SU-DHL-6 (cell line): Measurements from ENCODE around the gene CAPZA1.
"Not testable (repeated sequence)": the region's sequence is repeated elsewhere in the genome, so short reads cannot be mapped to it uniquely, and the experiment has no call there.

Experiments
- H2AFZ ChIP-seq: fragments of 200-600 bp; sonication (generic); 2 replicates; pipeline ENCODE4 v1.6.1; 2014; ENCODE audit warnings: low read depth, mild to moderate bottlenecking, moderate library complexity, mixed read lengths, antibody characterized with exemption, low read length; ENCODE audit not compliant: severe bottlenecking
- H3F3A ChIP-seq: fragments of 200-600 bp; shearing (Covaris generic); 2 replicates; pipeline ENCODE4 v1.6.0; 2016; ENCODE audit warnings: antibody characterized with exemption, mild to moderate bottlenecking; ENCODE audit not compliant: insufficient read depth
- H3K27ac ChIP-seq: fragments of 200-600 bp; sonication (generic); 2 replicates; pipeline ENCODE4 v1.5.1; 2016; ENCODE audit warnings: low read depth, mild to moderate bottlenecking, low read length, moderate library complexity, mixed read lengths
- H3K27me3 ChIP-seq: fragments of 200-600 bp; sonication (generic), shearing (Covaris generic); 2 replicates; pipeline ENCODE4 v1.6.0; 2014; ENCODE audit warnings: mild to moderate bottlenecking, low read length
- H3K36me3 ChIP-seq: fragments of 200-600 bp; sonication (generic); 2 replicates; pipeline ENCODE4 v1.6.1; 2014; ENCODE audit warnings: mild to moderate bottlenecking, low read length, mixed read lengths
- H3K4me2 ChIP-seq: fragments of 300-600, 200-600 bp; shearing (Covaris generic), sonication (generic); 2 replicates; pipeline ENCODE4 v1.6.0; 2014; ENCODE audit warnings: low read length, low read depth, mild to moderate bottlenecking; ENCODE audit not compliant: poor library complexity, severe bottlenecking
- H3K4me3 ChIP-seq: fragments of 200-600 bp; sonication (generic); 2 replicates; pipeline ENCODE4 v1.5.1; 2014; ENCODE audit warnings: antibody characterized with exemption, low read length, mild to moderate bottlenecking, mixed read lengths; ENCODE audit not compliant: insufficient read depth, poor library complexity, severe bottlenecking
- H3K79me2 ChIP-seq: fragments of 200-600 bp; sonication (generic); 2 replicates; pipeline ENCODE4 v1.6.1; 2014; ENCODE audit warnings: mild to moderate bottlenecking, low read length, moderate library complexity; ENCODE audit not compliant: insufficient read depth
- H3K9ac ChIP-seq: fragments of 200-600 bp; sonication (generic); 2 replicates; pipeline ENCODE4 v1.7.0; 2014; ENCODE audit warnings: mild to moderate bottlenecking, low read length
- H3K9me2 ChIP-seq: fragments of 200-600 bp; sonication (generic); replicated peaks from 2 replicates; pipeline ENCODE4 v1.6.1; 2014; ENCODE audit warnings: low read length; ENCODE audit not compliant: insufficient read depth
- H3K9me3 ChIP-seq: fragments of 200-600 bp; sonication (generic); 2 replicates; pipeline ENCODE4 v1.6.1; 2014; ENCODE audit warnings: low read length, mixed read lengths; ENCODE audit not compliant: insufficient read depth
- H4K20me1 ChIP-seq: fragments of 200-600 bp; sonication (generic); 2 replicates; pipeline ENCODE4 v1.6.1; 2014; ENCODE audit warnings: low read depth, mild to moderate bottlenecking, antibody characterized with exemption, low read length, moderate library complexity, mixed read lengths
- EZH2phosphoT487 ChIP-seq: fragments of 200-600 bp; sonication (generic), shearing (Covaris generic); conservative IDR thresholded peaks from 2 replicates; pipeline ENCODE4 v1.6.1; 2018; ENCODE audit warnings: mild to moderate bottlenecking, antibody characterized with exemption, low read length, moderate library complexity, mixed read lengths
- TF ChIP-seq, protein P1 (sequence below): fragments of 200-600 bp; sonication (generic); IDR thresholded peaks from one replicate; pipeline ENCODE4 v1.5.1; 2017; ENCODE audit warnings: antibody characterized with exemption, mild to moderate bottlenecking, low read length, moderate library complexity; ENCODE audit not compliant: insufficient read depth, poor library complexity, severe bottlenecking

CAPZA1 gene

DNA sequence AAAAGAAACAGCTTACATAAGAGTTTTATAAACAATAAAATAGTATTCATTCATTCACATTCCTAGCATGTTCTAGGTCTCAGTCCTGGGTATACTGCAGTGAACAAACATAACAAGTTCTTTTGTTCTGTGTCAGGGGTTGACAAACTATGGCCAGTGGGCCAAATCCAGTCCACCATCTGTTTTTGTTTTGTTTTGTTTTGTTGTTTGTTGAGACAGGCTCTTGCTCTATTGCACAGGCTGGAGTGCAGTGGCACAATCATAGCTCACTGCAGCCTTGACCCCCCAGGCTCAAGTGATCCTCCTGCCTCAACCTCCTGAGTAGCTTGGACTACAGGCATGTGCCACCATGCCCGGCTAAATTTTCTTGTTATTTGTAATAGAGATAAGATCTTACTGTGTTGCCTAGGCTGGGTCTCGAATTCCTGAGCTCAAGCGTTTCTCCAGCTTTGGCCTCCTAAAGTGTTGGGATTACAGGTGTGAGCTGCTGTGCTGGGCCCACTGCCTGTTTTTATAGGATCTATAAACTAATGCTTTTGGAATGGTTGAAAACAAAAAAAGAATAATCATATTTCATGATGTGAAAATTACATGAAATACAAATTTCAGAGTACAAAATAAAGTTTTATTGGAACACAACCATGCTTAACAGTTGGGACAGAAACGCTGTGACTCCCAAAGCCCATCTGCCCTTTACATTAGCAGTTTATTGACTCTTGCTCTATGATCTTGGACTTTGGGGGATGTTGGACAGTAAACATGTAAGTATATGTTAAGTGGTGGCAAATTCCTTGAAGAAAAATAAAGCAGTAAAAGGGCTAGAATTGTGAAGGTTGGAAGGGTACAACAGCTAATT is 17.9 kb downstream of the CAPZA1 start:
- TF ChIP-seq, protein P1, sequence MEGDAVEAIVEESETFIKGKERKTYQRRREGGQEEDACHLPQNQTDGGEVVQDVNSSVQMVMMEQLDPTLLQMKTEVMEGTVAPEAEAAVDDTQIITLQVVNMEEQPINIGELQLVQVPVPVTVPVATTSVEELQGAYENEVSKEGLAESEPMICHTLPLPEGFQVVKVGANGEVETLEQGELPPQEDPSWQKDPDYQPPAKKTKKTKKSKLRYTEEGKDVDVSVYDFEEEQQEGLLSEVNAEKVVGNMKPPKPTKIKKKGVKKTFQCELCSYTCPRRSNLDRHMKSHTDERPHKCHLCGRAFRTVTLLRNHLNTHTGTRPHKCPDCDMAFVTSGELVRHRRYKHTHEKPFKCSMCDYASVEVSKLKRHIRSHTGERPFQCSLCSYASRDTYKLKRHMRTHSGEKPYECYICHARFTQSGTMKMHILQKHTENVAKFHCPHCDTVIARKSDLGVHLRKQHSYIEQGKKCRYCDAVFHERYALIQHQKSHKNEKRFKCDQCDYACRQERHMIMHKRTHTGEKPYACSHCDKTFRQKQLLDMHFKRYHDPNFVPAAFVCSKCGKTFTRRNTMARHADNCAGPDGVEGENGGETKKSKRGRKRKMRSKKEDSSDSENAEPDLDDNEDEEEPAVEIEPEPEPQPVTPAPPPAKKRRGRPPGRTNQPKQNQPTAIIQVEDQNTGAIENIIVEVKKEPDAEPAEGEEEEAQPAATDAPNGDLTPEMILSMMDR, result no peak
- no peak for TF ChIP-seq EZH2phosphoT487
- Histone ChIP-seq H3K27me3 (no peaks in the 10 kb centered on the region), H3K4me3 (no peak overlapping the region), H3F3A (peaks cover 15% of the 10 kb centered on the region; the same call in 1 of the 2 replicates), H3K36me3 (peaks cover 12% of the 10 kb centered on the region; the same call in 1 of the 2 replicates), H2AFZ (no peak overlapping the region), H3K9ac (no peak overlapping the region), H3K27ac (no peak overlapping the region), H3K4me2 (no peak overlapping the region), H3K9me2 (no peaks in the 10 kb centered on the region), H3K9me3 (no peaks in the 10 kb centered on the region), H4K20me1 (peaks cover 53% of the 10 kb centered on the region), H3K79me2 (peaks cover 86% of the 10 kb centered on the region)

DNA sequence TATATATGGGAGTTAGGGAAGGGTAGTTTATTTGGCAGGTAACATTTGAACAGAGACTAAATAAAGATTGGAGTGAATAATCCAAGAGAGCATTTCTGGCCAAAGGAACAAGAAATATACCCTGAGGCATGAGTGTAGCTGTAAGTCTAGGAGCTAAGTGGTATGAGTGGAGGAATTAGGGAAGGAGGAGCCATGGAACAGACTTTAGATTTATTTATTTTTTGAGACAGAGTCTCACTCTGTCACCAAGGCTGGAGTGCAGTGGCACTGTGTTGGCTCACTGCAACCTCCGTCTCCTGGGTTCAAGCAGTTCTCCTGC is 18.4 kb downstream of the CAPZA1 start:
- H3K27ac ChIP-seq, result no peak overlapping the region

DNA sequence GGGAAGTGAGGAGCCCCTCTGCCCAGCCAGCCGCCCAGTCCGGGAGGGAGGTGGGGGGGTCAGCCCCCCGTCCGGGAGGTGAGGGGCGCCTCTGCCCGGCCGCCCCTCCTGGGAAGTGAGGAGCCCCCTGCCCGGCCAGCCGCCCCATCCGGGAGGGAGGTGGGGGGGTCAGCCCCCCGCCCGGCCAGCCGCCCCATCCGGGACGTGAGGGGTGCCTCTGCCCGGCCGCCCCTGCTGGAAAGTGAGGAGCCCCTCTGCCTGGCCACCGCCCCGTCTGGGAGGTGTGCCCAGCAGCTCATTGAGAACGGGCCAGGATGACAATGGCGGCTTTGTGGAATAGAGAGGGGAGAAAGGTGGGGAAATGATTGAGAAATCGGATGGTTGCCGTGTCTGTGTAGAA is 20.8 kb downstream of the CAPZA1 start:
- H3K27me3 ChIP-seq, H3K9me2 ChIP-seq, H3K9ac ChIP-seq, H3K4me3 ChIP-seq, H2AFZ ChIP-seq, H3K4me2 ChIP-seq, H3K9me3 ChIP-seq, H3K27ac ChIP-seq, H3F3A ChIP-seq: not testable (repeated sequence)
- peaks cover 51% of the 10 kb centered on the region for H4K20me1 ChIP-seq
- peaks cover 86% of the 10 kb centered on the region for H3K79me2 ChIP-seq
- peaks cover 10% of the 10 kb centered on the region; the same call in 1 of the 2 replicates for H3K36me3 ChIP-seq

More for the DNA sequence above, 18.4 kb downstream of the CAPZA1 start:
- Histone ChIP-seq H4K20me1 (peaks cover 54% of the 10 kb centered on the region), H3K9ac (no peak overlapping the region), H3K4me2 (no peak overlapping the region), H3K79me2 (peaks cover 86% of the 10 kb centered on the region), H3K27me3 (no peaks in the 10 kb centered on the region), H3K9me2 (no peaks in the 10 kb centered on the region), H3F3A (peaks cover 10% of the 10 kb centered on the region; the same call in 1 of the 2 replicates), H3K9me3 (no peaks in the 10 kb centered on the region), H2AFZ (no peak overlapping the region), H3K36me3 (peaks cover 11% of the 10 kb centered on the region; the same call in 1 of the 2 replicates), H3K4me3 (no peak overlapping the region)
- TF ChIP-seq EZH2phosphoT487, result no peak
- TF ChIP-seq, protein P1, result no peak

DNA sequence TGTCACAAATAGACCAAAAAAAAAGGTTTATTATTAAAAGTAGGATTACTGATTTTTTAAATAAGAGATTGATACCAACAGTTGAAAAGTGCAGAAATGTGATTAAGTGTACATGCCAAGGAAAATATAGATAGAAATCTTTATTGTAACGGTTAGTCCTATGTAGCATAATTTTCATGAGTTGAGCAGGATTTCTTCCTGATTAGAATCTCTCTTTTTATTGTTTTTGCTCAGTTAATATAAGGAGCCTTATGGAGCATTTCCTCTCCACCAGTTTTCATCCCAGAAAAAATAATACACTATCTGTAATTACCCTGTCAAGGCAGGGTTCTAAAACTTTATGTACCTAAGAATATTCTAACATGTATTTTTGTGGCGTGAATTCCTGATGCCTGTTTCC is 23.4 kb downstream of the CAPZA1 start:
- TF ChIP-seq EZH2phosphoT487, result no peak
- TF ChIP-seq, protein P1, result no peak
- H2AFZ ChIP-seq, result no peak overlapping the region
- no peak overlapping the region for H3K4me3 ChIP-seq
- H3K36me3 ChIP-seq, result peaks cover 25% of the 10 kb centered on the region
- H3K9ac ChIP-seq, result no peak overlapping the region
- H3K9me3 ChIP-seq, result no peaks in the 10 kb centered on the region
- H3K4me2 ChIP-seq, result no peak overlapping the region
- no peaks in the 10 kb centered on the region for H3K27me3 ChIP-seq
- no peaks in the 10 kb centered on the region for H3K9me2 ChIP-seq
- peaks cover 54% of the 10 kb centered on the region for H4K20me1 ChIP-seq
- peaks cover 86% of the 10 kb centered on the region for H3K79me2 ChIP-seq
- H3F3A ChIP-seq, result peaks cover 3% of the 10 kb centered on the region; the same call in 1 of the 2 replicates
- H3K27ac ChIP-seq, result no peak overlapping the region
